H1 (cell line): ENCODE data around the gene PALD1. TPM values are rescaled to one million over a fixed set of nuclear protein-coding genes. Genes with fewer than 3 reads are reported as not detected.
A peak's percentile ranks its signal among the peaks of the same experiment; 100 is the strongest.

ENCODE experiments used
- BACH1 ChIP-seq: IDR thresholded peaks from 2 replicates; pipeline ENCODE4 v1.6.1; 2012; ENCODE audit warnings: low read length, improper control_type of control experiment
- BRCA1 ChIP-seq: IDR thresholded peaks from 2 replicates; pipeline ENCODE4 v1.6.1; 2012; ENCODE audit warnings: low read depth, low read length, improper control_type of control experiment
- CREB1 ChIP-seq: IDR thresholded peaks from 2 replicates; pipeline ENCODE4 v1.6.1; 2012; ENCODE audit warnings: inconsistent platforms
- GABPA ChIP-seq: IDR thresholded peaks from 2 replicates; pipeline ENCODE4 v1.6.1; 2011; ENCODE audit warnings: mild to moderate bottlenecking, low read length, moderate library complexity, borderline replicate concordance; ENCODE audit not compliant: insufficient read depth
- PHF8 ChIP-seq: fragments of 200-600 bp; sonication (generic); conservative IDR thresholded peaks from 2 replicates; pipeline ENCODE4 v1.7.1; 2012; ENCODE audit warnings: low read depth, mild to moderate bottlenecking, inconsistent platforms, low read length, moderate library complexity
- POLR2A ChIP-seq, 2 experiments: IDR thresholded peaks; 1 replicate in 1 of 2; 2 replicates in 1 of 2; pipeline ENCODE4 v1.6.1; 2011; ENCODE audit warnings: low read depth in 2 of 2, low read length in 2 of 2, mild to moderate bottlenecking in 2 of 2; ENCODE audit errors: control extremely low read depth in 1 of 2
- RAD21 ChIP-seq, 2 experiments: IDR thresholded peaks in 1 of 2; conservative IDR thresholded peaks in 1 of 2; 2 replicates each; pipeline ENCODE4 v1.6.1; 2011; ENCODE audit warnings: low read depth in 2 of 2, low read length in 2 of 2, improper control_type of control experiment in 1 of 2, inconsistent platforms in 1 of 2, mild to moderate bottlenecking in 1 of 2, moderate library complexity in 1 of 2
- SUZ12 ChIP-seq: fragments of 200-600 bp; sonication (generic); IDR thresholded peaks from 2 replicates; pipeline ENCODE4 v1.6.1; 2012; ENCODE audit warnings: mild to moderate bottlenecking, inconsistent platforms, low read length, moderate library complexity, mixed read lengths
- TAF1 ChIP-seq: IDR thresholded peaks from 2 replicates; pipeline ENCODE4 v1.6.1; 2011; ENCODE audit warnings: mild to moderate bottlenecking, low read depth, low read length
- TBP ChIP-seq: IDR thresholded peaks from 2 replicates; pipeline ENCODE4 v1.6.1; 2011; ENCODE audit warnings: low read depth, low read length, improper control_type of control experiment
- polyA plus RNA-seq, 7 experiments: library from polyadenylated mRNA; depleted of rRNA in 3 of 7; stranded (reverse) in 5 of 7; unstranded in 2 of 7; fragments of >200 nt in 5 of 7; fragments of 200-250 nt in 2 of 7; gene quantifications; 1 replicate in 5 of 7; 2 replicates in 1 of 7; 4 replicates in 1 of 7; pipeline versions ENCODE4 v1.2.1 to v1.2.3, GENCODE V29; 2011 to 2013; ENCODE audit warnings: missing spikeins in 2 of 7, mixed read lengths in 2 of 7
- total RNA-seq: library from RNA; stranded (reverse); fragmentation: NEBNext Ultra II Directional; extraction: Animal tissue kit (Norgen Biotek cat#: 25700); gene quantifications from 2 replicates; pipeline ENCODE4 v1.2.1, GENCODE V29; 2021

PALD1 gene
- total and polyA plus RNA-seq, 2 of the 8 experiments (the other 6 are each of a cell fraction or from before 2014, with no cell fraction given): 13.3 to 32.8 TPM

DNA sequence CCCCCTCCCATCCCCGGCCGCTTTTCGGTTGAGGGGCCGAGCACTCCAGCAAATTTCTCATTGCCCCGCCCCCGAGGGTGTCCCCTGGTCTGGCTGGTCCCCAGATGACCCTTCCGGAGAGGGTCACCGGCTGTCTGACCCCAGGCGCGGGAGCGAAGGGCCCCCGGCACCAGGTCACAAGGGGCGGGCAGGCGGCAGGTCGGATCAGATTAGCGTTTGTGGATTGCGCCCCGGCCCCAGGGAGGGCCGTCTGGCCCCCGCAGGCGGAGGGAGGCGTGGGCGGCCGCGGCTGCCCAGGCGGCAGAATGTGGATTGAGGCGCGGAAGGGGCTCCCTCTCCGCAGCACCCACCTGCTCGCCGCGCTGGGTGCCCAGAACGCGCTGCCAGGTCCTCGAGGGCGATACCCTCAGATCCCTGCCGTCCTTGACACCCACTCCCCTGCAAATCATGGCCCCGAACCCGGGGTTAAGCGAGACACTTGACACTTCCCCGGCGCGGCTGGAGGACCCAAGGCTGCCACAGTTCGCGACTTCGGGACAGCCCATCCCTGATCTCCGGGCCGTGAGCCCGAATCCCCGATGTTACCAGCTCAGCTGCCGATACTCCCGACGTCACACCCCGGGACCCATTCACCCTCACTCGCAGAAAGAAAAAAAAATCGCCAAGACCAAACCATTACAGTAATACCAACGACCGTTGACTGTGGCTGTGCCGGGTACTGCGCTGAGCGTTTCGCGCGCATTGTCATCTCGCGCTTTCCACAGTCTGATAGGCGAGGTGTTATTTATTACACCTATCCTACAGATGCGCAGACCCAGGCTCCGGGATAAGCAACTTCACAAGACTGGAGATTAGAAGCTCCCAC lies 38.0 kb upstream of the PALD1 start (continued):
- TF ChIP-seq BACH1 (no peak), GABPA (no peak), BRCA1 (no peak), CREB1 (peak; percentile 15; the same call in 1 of the 2 replicates), TAF1 (no peak), PHF8 (no peak), POLR2A (IDR thresholded peaks at IDR 0.05; ENCODE audit: control extremely low read depth in 1 of 2, low read depth in 2 of 2, low read length in 2 of 2) (no peak), RAD21 (IDR thresholded peaks at IDR 0.05 in 1 of 2, conservative IDR thresholded peaks at IDR 0.05 in 1 of 2; ENCODE audit: low read depth in 2 of 2, low read length in 2 of 2) (no peak), TBP (no peak), SUZ12 (peak; percentile 84)
